HG03354 (cell line): ENCODE measurements around the gene SMYD2.
A peak's percentile ranks its signal among the peaks of the same experiment; 100 is the strongest.

Experiments
- ATAC-seq: cut with Tn5 transposase; IDR thresholded peaks from one replicate; pipeline ENCODE4 v1.9.1; 2021; ENCODE audit warnings: mild to moderate bottlenecking; ENCODE audit not compliant: unreplicated experiment, poor library complexity, severe bottlenecking

SMYD2 gene

GRCh38 chr1:214296860-214297745 is 16.1 kb downstream of the SMYD2 start:
- ATAC-seq: no peak

- ATAC-seq: no peak
These were observed 19.3 kb downstream of the SMYD2 start for GRCh38 chr1:214300149-214300780.

- ATAC-seq: no peak
These were observed 20.6 kb downstream of the SMYD2 start for GRCh38 chr1:214301526-214301925.

- no peak for ATAC-seq
These were observed 22.4 kb downstream of the SMYD2 start for GRCh38 chr1:214303141-214303930.

GRCh38 chr1:214305164-214305751 is 24.3 kb downstream of the SMYD2 start:
- ATAC-seq: no peak

GRCh38 chr1:214306269-214306668 is 25.3 kb downstream of the SMYD2 start:
- ATAC-seq: no peak

- peak; percentile 63 for ATAC-seq
These were observed 29.1 kb downstream of the SMYD2 start for GRCh38 chr1:214310010-214310409.

GRCh38 chr1:214310777-214311690 is 30.1 kb downstream of the SMYD2 start:
- peak; percentile 44 for ATAC-seq

GRCh38 chr1:214312530-214313051 is 31.6 kb downstream of the SMYD2 start:
- no peak for ATAC-seq

GRCh38 chr1:214314178-214314843 is 33.4 kb downstream of the SMYD2 start:
- no peak for ATAC-seq

GRCh38 chr1:214316593-214316992 is 35.6 kb downstream of the SMYD2 start:
- ATAC-seq: no peak

GRCh38 chr1:214317300-214317699 is 36.3 kb downstream of the SMYD2 start:
- ATAC-seq: no peak

- ATAC-seq: no peak
These were observed 36.8 kb downstream of the SMYD2 start for GRCh38 chr1:214317734-214318133.

GRCh38 chr1:214318356-214318755 is 37.4 kb downstream of the SMYD2 start:
- ATAC-seq: no peak

- no peak for ATAC-seq
These were observed 38.2 kb downstream of the SMYD2 start for GRCh38 chr1:214318956-214319736.

GRCh38 chr1:214319938-214320337 is 39.0 kb downstream of the SMYD2 start:
- ATAC-seq: no peak

GRCh38 chr1:214321705-214322453 is 40.9 kb downstream of the SMYD2 start:
- ATAC-seq: peak; percentile 74
